Liver (tissue), 3 donors: Measurements from ENCODE around the gene DSCAML1.

Experiments used
- ATF3 ChIP-seq: IDR thresholded peaks from 2 replicates; pipeline ENCODE4 v1.6.1; 2016; ENCODE audit warnings: antibody characterized with exemption
- EGR1 ChIP-seq, 2 donors: IDR thresholded peaks; 2 replicates each; pipeline ENCODE4 v1.6.1; 2016 to 2018; ENCODE audit warnings: antibody characterized with exemption in 2 of 2, low read depth in 2 of 2
- GABPA ChIP-seq, 2 donors: IDR thresholded peaks in 1 of 2; conservative IDR thresholded peaks in 1 of 2; 2 replicates each; pipeline ENCODE4 v1.6.1; 2016; ENCODE audit warnings: antibody characterized with exemption in 2 of 2, mild to moderate bottlenecking in 1 of 2, moderate library complexity in 1 of 2
- JUND ChIP-seq, 2 donors: IDR thresholded peaks; 2 replicates each; pipeline ENCODE4 v1.6.1; 2016; ENCODE audit warnings: antibody characterized with exemption in 2 of 2
- RAD21 ChIP-seq, 2 donors: IDR thresholded peaks; 2 replicates each; pipeline ENCODE4 v1.6.1; 2016; ENCODE audit warnings: antibody characterized with exemption in 2 of 2, mild to moderate bottlenecking in 2 of 2
- SP1 ChIP-seq: IDR thresholded peaks from 2 replicates; pipeline ENCODE4 v1.6.1; 2018; ENCODE audit warnings: antibody characterized with exemption, mild to moderate bottlenecking
- TAF1 ChIP-seq: conservative IDR thresholded peaks from 2 replicates; pipeline ENCODE4 v1.6.1; 2016; ENCODE audit warnings: antibody characterized with exemption, mild to moderate bottlenecking
- YY1 ChIP-seq: IDR thresholded peaks from 2 replicates; pipeline ENCODE4 v1.6.1; 2016; ENCODE audit warnings: antibody characterized with exemption, mild to moderate bottlenecking
- TF ChIP-seq, protein P1 (sequence below): fragments of 150-350 bp; IDR thresholded peaks from 2 replicates; pipeline ENCODE4 v1.5.1; 2017; ENCODE audit warnings: improper control_type of control experiment, low read depth, low read length; ENCODE audit not compliant: missing input control
- TF ChIP-seq, protein P2 (sequence below): IDR thresholded peaks from 2 replicates; pipeline ENCODE4 v1.6.1; 2016; ENCODE audit warnings: antibody characterized with exemption, mild to moderate bottlenecking
- donor health status: healthy.
- donor health status: healthy.

DNA sequence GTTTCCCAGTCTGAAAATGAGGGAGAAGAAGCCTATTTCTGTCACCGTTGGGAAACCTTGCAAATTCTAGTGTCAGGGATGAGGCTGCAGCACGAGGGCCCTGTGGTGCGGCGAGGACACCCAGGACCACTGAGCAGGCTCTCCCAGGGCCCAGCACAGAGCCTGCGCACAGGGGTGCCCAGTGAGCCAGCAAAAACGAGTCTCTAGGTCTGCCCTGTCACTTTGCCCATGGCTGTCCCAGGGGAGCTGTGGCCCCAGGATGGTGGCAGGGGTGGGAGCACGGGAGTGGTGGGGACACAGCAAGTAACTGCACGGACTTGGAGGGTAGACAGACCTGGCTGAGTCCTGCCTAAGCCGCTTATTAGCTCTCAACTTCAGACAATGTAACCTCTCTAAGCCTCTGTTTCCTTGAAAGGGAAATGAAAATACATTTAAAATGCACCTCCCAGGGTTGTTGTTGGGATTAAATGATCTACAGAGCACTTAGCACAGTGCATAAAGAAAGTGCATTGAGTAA is 44.2 kb downstream of the DSCAML1 start:
- TF ChIP-seq, protein P1, sequence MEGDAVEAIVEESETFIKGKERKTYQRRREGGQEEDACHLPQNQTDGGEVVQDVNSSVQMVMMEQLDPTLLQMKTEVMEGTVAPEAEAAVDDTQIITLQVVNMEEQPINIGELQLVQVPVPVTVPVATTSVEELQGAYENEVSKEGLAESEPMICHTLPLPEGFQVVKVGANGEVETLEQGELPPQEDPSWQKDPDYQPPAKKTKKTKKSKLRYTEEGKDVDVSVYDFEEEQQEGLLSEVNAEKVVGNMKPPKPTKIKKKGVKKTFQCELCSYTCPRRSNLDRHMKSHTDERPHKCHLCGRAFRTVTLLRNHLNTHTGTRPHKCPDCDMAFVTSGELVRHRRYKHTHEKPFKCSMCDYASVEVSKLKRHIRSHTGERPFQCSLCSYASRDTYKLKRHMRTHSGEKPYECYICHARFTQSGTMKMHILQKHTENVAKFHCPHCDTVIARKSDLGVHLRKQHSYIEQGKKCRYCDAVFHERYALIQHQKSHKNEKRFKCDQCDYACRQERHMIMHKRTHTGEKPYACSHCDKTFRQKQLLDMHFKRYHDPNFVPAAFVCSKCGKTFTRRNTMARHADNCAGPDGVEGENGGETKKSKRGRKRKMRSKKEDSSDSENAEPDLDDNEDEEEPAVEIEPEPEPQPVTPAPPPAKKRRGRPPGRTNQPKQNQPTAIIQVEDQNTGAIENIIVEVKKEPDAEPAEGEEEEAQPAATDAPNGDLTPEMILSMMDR: no peak
- TF ChIP-seq, protein P2, sequence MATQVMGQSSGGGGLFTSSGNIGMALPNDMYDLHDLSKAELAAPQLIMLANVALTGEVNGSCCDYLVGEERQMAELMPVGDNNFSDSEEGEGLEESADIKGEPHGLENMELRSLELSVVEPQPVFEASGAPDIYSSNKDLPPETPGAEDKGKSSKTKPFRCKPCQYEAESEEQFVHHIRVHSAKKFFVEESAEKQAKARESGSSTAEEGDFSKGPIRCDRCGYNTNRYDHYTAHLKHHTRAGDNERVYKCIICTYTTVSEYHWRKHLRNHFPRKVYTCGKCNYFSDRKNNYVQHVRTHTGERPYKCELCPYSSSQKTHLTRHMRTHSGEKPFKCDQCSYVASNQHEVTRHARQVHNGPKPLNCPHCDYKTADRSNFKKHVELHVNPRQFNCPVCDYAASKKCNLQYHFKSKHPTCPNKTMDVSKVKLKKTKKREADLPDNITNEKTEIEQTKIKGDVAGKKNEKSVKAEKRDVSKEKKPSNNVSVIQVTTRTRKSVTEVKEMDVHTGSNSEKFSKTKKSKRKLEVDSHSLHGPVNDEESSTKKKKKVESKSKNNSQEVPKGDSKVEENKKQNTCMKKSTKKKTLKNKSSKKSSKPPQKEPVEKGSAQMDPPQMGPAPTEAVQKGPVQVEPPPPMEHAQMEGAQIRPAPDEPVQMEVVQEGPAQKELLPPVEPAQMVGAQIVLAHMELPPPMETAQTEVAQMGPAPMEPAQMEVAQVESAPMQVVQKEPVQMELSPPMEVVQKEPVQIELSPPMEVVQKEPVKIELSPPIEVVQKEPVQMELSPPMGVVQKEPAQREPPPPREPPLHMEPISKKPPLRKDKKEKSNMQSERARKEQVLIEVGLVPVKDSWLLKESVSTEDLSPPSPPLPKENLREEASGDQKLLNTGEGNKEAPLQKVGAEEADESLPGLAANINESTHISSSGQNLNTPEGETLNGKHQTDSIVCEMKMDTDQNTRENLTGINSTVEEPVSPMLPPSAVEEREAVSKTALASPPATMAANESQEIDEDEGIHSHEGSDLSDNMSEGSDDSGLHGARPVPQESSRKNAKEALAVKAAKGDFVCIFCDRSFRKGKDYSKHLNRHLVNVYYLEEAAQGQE: no peak
- TF ChIP-seq JUND (IDR thresholded peaks at IDR 0.05) (no peak), RAD21 (IDR thresholded peaks at IDR 0.05) (no peak), GABPA (IDR thresholded peaks at IDR 0.05 in 1 of 2, conservative IDR thresholded peaks at IDR 0.05 in 1 of 2) (no peak), EGR1 (IDR thresholded peaks at IDR 0.05; ENCODE audit: low read depth in 2 of 2) (no peak), TAF1 (no peak), YY1 (no peak), ATF3 (no peak), SP1 (no peak)
